Neural progenitor cell (in vitro differentiated cells): ENCODE results near the gene GRPR.

Experiments
- CTCF ChIP-seq: fragments of 200-600 bp; sonication (generic); IDR thresholded peaks from 2 replicates; pipeline ENCODE4 v1.5.1; 2017; ENCODE audit warnings: antibody characterized with exemption, mild to moderate bottlenecking
- EZH2 ChIP-seq: fragments of 200-600 bp; sonication (generic); IDR thresholded peaks from 2 replicates; pipeline ENCODE4 v1.6.1; 2017; ENCODE audit warnings: antibody characterized with exemption, mild to moderate bottlenecking, moderate library complexity
- EZH2phosphoT487 ChIP-seq: fragments of 200-600 bp; sonication (generic); IDR thresholded peaks from 2 replicates; pipeline ENCODE4 v1.6.1; 2017; ENCODE audit warnings: antibody characterized with exemption

GRCh38 chrX:16103625-16104024, 19.7 kb upstream of the GRPR start:
- TF ChIP-seq CTCF (no peak), EZH2 (no peak), EZH2phosphoT487 (no peak)
